GM19023 (cell line): Measurements from ENCODE around the gene PDE6H.
A peak's percentile ranks its signal among the peaks of the same experiment; 100 is the strongest.

Experiments used
- ATAC-seq: cut with Tn5 transposase; IDR thresholded peaks from one replicate; pipeline ENCODE4 v1.9.1; 2021; ENCODE audit warnings: mild to moderate bottlenecking, moderate library complexity; ENCODE audit not compliant: unreplicated experiment

Gene PDE6H

GRCh38 chr12:14968478-14968877, 4.4 kb upstream of the PDE6H start:
- no peak for ATAC-seq

- no peak for ATAC-seq
Observed at GRCh38 chr12:14970473-14970872, 2.4 kb upstream of the PDE6H start.

GRCh38 chr12:14974633-14975032, 1.8 kb downstream of the PDE6H start:
- ATAC-seq = no peak

DNA sequence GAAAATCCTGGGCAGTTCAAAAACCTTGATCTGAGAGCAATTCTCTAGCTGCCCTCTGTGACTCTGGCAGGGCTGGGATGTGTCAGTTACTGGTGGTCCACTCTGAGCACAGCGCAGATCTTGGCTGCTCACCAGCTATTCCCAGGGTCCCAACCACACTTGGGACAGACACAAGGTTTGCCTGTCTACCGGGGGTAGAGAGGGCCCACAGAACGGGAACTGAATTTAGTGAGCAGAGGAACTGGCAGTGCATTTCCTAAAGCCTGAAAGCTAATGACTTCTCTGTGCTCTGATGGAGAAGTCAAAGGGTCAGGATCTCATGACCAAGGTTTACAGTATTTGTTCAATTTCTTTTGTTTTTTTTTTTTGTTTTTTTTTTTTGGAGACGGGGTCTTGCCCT, 2.6 kb downstream of the PDE6H start:
- ATAC-seq = no peak

- no peak for ATAC-seq
Observed at GRCh38 chr12:14976658-14977057, 3.8 kb downstream of the PDE6H start.

- ATAC-seq = no peak
Observed at GRCh38 chr12:14979468-14979867, 6.6 kb downstream of the PDE6H start.

GRCh38 chr12:14981049-14981448, 8.2 kb downstream of the PDE6H start:
- no peak for ATAC-seq

DNA sequence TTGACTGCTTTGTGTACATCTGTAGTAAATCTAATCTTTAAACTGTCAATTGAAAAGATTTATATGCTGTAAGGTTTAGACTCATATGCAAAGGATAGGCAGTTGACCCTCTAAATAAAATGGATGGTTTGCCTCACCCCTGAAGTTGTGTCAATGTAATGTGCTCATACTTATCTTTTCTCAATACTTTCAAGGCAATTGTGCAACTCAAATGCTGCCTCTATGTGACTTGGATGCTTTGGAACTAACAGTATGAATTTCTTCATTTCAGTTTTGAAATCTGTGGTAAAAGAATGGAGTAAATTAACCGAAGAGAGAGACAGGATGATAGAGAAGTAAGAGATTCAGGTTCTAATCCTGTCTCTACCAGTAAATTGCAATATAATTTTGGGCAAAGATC, 9.7 kb downstream of the PDE6H start:
- no peak for ATAC-seq

DNA sequence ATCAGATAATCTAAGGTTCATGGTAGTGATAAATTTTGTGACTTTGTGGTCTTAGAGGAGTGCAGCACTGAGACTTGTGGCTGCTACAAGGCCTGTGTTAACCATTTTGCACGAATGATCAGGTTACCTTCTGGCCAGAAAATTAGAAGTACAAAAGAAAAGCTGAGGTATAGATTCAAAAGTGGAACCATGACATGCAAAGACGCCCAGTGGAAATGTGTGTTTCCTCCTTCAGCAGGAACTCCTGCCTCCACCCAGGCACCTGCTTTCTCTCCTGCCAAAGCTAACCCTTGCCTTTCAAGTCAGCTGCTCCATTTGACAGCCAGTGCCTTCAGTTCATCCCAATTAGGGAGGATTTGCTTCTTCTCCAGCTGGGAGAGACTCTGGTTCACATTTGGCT, 10.1 kb downstream of the PDE6H start:
- no peak for ATAC-seq

DNA sequence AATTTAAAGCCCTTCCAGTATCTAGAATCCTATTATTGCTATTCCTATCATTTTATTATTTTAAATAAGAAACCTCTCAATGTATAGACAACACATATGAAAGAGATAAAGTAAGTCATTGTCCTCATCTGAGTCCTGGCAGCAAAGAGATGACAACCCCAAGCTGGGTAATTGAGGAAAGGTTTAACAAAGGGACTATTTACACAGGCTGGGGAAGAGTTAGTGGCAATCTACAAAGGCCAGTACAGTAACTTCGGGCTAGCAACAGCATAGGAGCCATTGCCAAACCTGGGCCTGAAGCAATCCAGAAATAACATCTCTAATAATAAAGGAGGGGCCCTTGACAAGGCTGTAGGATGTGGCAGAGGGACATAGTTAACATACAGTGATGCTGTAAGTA, 11.2 kb downstream of the PDE6H start:
- ATAC-seq = no peak

DNA sequence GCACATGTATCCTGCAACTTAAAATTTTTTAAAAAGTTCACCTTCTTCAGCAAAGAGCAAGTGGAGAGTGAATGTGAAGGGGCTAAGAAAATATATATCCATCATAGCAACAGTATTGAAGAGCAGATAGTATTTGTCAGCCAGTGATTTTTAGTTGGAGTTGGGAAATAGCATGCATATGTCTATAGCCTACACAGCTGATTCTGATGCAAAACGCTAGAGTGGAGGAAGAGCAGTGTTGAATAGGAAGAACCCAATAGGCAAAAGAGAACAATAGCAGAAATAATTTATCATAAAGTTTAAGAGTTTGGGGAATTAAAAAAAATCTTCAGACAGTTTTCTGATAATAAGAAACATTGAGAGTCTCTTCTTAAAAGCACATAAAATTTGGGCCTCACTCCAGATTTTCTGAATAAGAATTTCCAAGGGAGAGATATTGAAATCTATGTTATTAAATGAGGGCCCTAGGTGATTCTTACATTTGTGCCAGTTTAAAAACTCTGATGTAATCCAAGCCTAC, 12.0 kb downstream of the PDE6H start:
- no peak for ATAC-seq

- ATAC-seq = no peak
Observed at GRCh38 chr12:14986449-14986848, 13.6 kb downstream of the PDE6H start.

- no peak for ATAC-seq
Observed at GRCh38 chr12:14988035-14988434, 15.2 kb downstream of the PDE6H start.

GRCh38 chr12:14989790-14990189, 16.9 kb downstream of the PDE6H start:
- peak; percentile 41 for ATAC-seq

GRCh38 chr12:14991069-14991468, 18.2 kb downstream of the PDE6H start:
- ATAC-seq = no peak

- ATAC-seq = no peak
Observed at GRCh38 chr12:14992673-14993072, 19.8 kb downstream of the PDE6H start.

DNA sequence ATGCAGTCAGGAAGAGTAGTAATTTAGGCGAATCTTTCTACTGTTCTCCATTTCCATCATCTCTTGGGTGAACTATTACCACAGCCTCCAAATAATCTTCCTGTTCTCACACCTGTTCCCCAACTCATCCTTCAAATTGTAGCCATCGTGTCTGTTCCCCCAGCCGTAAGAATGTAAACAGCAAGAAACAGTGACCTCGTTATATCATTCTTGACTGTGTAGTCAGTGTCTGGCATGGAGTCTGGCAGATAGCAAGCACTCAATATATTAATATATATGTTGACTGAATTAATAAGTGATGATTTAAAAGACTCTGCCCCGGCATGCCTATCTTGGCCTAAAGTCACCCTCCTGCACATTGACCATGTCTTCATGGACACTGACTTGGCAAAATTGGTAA, 20.3 kb downstream of the PDE6H start:
- no peak for ATAC-seq

DNA sequence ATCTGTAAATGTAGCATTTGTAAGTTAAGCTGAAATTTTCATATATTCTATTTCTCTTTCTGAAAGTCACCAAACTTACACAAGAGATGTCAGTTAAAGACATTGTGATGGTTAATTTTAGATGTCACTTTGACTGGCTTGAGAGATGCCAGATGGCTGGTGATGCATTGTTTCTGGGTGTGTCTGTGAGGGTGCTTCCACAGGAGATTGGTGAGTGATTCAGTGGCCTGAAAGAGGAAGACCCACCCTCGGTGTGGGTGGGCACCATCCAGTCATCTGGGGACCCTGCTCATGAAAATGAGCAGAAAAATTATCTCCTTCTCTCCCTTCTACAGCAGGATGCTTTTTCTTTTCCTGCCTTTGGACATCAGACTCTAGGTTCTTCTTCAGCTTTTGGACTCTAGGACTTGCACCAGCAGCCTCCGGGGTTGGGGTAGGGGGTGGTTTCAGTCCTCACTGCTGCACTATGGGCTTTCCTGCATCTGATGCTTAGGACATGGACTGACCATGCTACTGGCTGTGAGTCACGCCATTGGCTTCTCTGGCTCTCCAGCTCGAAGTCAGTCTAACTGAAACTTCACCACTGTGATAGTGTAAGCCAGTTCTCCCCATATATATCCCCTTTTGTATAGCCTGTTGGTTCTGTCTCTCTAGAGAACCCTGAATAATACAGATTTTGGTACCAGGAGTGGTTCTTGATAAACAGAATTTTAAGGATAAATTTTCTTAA, 20.9 kb downstream of the PDE6H start:
- no peak for ATAC-seq

GRCh38 chr12:14994610-14995009, 21.8 kb downstream of the PDE6H start:
- ATAC-seq = no peak

DNA sequence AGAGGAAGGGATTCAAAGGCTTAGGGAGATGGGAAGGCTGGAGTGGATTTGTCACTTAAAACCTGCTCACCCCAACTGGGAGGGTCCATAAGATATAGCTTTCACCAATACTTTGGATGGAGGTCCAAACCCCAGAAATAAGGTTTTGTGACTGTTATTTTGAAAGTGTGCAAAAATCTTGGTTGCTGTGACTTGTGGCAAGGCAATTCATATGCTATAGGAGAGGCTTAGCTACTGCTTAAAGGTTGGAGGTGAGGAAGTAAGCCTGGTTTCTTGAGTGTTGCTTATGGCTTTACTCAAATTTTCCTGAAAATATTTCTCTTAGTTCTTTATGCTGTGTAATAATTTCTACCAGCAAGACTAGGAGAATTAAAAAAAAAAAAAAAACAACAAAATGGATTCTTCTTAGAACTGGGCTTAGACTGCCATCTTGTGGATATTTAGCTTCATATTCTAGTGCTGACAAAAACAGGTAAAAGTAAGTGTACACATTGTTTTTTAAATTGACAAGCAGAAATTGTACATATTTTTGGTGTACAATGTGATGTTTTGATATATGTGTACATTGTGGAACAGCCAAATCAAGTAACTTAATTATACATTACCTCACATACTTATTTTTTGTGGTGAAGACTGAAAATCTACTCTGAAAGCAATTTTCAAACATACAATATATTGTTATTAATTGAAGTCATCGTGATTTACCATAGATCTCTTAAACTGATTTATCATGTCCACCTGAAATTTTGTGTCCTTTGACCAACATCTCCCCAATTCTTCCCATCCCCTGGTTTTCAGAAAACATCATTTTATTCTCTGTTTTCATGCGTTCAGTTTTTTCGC, 23.0 kb downstream of the PDE6H start:
- ATAC-seq = no peak

GRCh38 chr12:14997998-14998397, 25.2 kb downstream of the PDE6H start:
- no peak for ATAC-seq

- ATAC-seq = no peak
Observed at GRCh38 chr12:14999021-14999694, 26.3 kb downstream of the PDE6H start.
